ENCODE results near the gene SAPCD2.
A peak's percentile ranks its signal among the peaks of the same experiment; 100 is the strongest.
"Not testable (repeated sequence)": the region's sequence is repeated elsewhere in the genome, so short reads cannot be mapped to it uniquely, and the experiment has no call there.

Gene SAPCD2

DNA sequence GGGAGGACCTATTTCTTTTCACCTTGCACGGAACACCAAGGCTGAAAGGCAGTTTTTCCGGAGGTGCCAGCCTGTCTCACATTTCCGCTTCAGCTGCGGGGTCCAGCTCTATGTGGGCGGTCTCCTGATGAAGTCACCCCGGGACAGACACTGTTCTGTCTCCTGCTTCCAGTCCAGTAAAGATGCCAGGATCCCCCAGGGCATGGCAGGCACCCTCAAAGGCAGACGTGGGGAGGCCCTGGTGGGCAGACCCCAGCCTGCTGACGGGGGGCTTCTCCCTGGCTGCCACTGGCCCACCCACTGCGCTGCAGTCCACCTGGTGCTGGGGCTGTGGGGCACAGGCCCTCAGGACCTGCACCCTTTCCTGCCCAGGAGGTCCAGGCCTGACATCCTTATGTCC is 7.6 kb downstream of the SAPCD2 start:
- DNase-seq: not testable (repeated sequence)

DNA sequence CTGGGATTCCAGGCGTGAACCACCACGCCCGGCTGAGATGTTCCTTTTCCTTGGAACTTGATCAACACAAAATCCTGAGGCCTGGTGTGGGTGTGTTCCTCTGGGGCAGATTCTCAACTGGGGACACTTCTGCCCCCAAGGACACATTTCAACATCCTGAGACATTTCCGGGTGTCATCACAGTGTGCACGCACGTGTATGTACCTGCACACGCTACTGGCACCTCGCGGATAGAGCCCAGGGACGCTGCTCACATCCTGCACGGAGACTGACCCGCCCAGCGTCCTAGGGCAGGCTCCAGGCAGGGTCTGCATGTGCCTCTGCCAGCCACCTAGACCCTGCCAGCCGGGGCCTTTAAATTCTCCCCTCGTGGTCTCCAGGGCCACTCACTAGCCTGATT is 8.0 kb downstream of the SAPCD2 start:
- no peak for DNase-seq

DNA sequence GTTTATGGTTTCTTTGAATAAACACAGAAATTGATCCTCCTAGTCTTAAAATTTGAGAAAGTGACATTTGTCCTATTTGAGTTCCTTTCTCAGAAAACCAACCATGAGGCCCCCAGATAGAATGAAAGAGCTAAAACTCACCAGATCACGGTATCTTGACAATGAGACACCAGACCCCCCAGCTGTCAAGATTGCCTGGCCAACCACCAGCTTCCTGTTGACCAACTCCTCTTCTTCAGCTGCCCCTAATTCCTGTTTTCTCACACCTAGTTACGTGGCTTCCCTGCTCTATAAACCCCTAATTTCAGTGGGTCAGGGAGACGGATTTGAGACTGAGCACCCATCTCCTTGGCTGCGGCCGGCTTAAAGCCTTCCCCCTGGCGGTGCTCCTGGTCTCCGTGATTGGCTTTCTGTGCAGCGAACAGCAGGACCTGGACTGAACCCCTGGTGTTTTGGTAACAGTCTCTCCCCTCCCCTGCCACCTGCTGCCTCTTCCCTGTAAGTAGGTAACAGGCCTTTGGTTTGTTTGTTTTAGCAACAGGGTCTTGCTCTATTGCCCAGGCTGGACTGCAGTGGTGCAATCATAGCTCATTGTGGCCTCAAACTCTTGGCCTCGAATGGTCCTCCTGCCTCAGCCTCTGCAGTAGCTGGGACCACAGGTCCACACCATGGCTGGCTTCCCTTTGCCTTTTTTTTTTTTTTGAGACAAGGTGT is 11.7 kb downstream of the SAPCD2 start:
- DNase-seq: no peak

DNA sequence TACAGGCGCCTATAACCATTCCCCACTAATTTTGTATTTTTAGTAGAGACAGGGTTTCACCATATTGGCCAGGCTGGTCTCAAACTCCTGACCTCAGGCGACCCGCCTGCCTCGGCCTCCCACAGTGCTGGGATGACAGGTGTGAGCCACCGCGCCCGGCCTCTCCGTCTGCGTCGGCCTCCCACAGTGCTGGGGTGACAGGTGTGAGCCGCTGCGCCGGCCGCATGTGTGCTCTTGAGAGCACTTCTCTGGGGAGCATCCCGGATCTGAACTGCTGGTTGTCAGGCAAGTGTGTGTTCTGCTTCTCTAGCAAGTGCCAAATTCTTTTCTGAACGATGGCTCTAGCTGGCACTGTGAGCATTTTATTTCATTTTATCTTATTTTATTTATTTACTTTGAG is 12.8 kb downstream of the SAPCD2 start:
- DNase-seq: no peak

DNA sequence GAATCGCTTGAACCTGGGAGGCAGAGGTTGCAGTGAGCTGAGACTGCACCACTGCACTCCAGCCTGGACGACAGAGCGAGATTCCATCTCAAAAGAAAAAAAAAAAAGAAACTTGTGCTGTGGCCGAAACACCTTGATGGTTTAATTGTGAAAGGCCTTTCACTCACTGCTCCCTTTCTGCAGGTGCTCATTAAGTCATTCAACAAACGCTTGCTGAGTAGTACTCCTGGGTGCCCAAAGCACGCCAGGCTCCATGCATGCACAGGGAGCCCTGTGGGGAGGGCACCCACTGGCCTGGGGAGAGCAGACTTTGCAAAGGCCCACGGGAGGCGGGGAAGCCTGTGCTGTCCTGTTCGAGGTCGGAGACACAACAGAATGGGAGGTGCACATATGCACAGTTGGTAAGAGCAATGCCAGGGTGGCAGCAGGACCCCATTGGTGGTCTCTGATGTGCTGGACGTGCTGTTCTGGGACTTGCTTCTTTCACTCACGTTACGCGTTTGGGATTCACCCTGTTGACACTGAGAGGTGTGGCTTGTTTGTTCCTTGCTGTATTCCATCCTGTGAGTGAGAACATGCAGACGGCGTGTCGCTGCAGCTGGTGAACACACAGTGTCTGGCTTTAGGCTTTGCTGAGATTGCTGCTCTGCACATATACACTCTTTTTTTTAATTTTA is 13.5 kb downstream of the SAPCD2 start:
- no peak for DNase-seq

DNA sequence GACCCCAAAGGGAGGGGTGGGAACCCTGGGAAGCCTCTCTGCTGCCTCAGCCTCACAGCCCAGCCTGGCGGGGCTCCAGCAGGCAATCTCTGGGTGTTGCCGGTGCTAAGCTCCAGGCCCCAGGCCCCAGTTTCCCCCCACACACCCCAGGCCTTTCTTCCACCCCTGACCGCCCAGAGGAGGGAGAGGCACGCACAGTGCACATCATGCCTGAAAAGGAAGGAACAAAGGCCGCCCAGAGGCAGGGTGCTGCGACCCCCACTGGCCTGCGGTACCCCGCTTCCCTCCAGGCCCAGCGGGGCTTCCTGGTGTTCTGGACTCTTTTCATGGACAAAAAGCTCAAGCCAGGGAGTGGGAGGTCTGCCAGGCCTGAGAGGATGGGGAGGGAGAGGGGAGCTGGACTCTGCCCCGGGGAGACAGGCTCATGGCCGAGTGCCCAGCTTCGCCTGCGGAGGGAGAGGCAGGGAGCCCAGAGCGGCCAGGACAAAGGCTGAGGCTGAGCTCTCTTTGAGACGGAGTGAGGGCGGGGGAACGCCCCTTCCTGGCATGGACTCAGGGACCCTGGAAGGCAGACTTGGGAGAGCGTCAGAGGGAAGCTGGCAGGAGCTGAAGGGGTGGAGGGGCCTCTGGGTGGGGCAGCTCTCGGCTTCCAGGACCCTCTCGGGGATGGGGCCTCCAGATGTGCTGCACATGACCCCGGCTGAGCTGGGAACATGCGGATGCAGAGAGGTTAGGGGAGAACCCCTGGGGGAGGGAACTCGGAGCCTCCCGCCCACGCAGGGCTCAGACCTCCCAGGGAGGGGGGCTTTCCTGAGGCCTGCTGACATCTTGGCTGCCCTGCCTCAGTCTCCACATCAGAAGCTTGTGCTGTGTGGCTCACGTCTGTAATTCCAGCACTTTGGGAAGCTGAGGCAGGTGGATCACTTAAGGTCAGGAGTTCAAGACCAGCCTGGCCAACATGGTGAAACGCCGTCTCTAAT is 14.7 kb downstream of the SAPCD2 start:
- no peak for DNase-seq

DNA sequence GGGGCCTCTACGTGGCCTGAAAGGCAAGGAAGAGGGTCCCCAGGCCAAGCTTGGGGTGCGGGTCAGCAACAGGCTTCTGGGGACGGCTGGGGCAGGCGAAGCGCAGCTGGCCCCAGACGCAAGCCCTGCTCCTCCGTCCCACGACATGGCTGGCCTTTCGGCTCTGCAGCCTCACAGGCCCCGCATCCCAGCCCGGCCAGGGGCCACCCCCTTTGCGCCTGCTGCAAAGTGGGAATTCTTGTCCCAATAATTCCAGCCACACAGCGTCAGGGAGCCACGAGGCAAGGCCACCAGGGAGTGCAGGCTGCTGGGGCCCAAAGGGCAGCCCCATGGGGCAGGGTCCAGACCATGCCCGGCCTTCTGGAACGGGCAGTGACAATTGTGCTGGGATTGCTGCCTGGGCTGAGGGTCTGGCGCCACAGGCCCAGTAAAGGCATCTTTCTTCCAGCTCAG is 15.4 kb downstream of the SAPCD2 start:
- DNase-seq: no peak

DNA sequence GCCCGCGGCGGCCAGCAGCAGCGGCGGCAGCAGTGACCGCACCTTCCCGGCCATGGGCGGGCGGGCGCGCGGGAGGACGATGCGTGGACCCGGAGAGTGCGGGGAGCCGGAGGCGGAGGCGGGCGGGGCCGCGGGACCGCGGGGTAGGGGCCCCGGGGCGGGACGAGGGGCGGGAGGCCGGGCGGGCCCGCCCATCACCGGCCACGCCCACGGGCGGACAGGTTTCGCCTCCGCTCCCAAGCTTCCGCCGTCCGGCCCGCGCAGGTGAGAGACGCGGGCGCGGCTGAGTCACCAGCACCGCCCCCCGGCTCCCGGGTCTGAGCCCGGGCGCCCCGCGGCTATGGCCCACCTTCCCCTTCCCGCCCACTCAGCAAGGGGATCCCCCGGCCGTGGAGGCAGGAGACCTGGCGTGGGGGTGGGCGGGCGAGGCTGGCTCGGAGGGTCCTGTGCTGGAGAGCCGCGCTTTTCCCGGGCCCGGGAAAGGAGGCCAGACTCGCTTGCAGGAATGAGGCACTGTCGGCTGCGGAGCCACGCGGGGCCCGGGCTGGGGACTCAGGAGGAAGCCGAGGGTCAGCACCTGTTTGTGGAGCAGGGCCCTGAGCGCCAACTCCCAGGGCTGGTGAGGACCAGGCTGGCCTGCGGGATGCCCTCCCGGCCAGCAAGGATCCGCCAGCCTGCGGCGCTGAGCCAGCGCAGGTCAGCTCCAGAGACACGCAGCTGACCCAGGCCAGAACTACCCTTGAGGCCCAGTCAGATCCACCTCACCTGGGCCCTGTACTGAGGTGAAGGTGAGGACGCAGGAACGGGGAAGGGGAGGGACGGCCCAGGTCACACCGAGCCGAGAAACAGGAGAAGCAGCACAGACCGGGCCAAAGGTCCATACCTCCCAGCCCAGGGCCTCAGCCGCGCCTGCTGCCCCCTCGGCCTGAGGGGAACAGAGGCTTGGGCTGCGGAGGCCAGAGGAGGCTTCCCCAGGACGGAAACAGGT is 16.1 kb downstream of the SAPCD2 start, which contains the start of gene ENTPD2:
Gene ENTPD2, minus strand, starts transcription at position 118 of the 988 bp plus-strand sequence. Its CDS starts 64 bp downstream, at position 54.
- peak in 1 of 2 donors; percentile 60 for DNase-seq

DNA sequence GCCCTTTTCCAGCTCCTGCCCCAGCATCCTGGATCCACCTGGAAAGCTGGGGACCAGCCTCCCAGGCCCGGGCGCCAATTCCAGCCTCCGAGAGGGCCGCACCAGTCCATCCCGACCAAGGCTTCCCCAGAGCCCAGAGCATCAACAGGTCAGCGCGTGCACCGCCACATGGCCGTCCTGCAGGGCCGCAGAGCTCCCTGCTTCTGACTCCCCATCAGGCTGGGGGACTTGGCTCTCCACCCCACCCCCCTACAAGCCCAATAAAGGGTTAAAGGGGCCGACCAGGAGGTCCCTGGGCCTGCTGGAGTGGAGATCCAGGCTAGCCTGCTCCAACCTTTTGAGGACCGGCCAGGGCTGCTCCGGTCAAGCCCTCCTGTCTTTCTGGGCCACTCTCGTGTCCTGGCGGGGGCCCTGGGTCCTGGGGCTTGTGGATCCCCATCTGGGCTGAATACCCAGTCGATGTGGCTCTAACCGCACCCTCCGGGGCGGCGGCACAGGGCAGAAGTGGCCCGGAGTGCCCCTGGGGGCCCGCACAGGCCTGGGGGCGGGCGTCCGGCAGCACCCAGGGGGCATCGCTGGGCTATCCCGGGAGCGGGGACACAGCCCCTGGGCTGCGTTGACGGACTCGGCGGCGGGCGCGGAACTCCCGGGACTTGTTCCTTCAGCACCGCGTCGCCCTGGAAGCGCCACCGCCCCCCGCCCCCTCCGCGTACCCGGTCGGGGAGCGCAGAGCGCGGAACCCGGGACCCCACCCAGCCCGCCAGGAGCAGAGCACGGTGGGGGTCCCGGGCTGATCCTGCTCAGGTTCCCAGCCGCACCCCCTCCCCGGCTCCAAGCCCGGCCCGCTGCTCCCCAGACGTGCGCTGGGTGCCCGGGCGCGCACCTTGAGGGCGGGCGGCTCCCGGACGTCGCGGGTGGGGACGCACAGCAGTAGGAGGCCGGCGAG is 17.1 kb downstream of the SAPCD2 start:
- DNase-seq: no peak

DNA sequence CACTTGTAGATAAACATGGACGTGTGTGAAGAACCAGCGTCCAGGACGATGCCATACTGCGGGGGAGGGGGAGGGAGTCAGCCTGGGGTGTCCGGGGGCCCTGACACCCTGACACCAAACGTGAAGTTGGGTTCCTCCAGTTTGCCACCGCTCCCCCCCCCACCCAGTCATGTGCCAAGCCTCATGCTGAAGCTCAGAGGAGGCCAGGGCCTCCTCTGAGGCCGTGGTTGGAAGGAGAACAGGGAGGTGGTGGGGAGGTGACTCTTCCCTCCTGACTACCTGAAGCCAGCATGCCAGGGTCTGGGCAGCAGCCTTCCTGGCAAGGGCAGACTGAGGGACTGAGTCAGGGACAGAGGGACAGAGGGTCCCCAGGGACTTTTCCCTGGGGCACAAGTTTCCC is 18.1 kb downstream of the SAPCD2 start:
- DNase-seq: no peak

DNA sequence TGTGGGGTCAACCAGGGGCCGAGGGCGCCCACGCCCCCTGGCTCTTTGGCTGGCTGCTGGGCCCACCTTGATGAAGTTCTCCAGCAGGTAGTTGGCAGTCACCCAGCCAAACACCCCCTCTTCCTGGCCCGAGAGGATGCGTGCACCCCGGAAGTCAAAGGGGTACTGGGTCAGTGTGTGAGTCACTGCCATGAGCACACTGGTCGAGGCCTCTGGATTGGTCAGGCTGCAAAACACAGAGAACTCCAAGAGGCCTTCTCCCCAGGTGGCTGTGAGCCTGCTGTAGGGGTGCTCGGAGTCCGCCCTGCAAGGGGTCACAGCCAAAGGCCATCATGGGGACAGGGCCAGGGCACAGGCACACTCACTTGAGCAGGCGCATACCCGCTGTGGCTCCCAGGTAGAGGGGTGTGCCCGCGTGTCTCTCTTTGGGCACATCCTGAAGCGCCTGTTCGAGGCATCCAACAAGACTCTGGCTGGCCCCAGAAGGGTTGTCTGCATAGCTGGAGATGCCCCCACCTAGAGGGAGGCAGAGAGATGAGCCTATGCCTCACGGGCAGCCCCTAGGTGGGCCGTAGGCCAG is 19.1 kb downstream of the SAPCD2 start:
- no peak for DNase-seq

DNA sequence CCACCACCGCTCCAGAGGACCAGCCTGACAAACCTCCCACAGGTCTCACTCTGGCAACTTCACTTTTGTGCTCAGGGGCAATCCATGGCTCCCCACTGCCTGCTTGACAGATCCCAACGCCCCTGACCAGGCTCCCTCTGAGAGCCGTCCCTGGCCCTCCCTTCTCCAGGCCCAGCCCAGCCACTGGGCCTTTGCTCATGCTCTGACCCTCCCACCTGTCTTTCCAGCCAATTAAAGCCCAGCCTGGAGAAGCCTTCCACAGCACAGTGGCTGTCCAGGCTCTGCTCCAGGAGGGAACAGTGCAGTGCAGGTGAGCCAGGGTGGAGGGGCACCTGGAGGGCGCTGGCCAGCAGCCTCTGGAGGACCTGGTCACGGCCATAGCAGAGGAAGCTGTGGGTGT is 19.8 kb downstream of the SAPCD2 start:
- no peak for DNase-seq

DNA sequence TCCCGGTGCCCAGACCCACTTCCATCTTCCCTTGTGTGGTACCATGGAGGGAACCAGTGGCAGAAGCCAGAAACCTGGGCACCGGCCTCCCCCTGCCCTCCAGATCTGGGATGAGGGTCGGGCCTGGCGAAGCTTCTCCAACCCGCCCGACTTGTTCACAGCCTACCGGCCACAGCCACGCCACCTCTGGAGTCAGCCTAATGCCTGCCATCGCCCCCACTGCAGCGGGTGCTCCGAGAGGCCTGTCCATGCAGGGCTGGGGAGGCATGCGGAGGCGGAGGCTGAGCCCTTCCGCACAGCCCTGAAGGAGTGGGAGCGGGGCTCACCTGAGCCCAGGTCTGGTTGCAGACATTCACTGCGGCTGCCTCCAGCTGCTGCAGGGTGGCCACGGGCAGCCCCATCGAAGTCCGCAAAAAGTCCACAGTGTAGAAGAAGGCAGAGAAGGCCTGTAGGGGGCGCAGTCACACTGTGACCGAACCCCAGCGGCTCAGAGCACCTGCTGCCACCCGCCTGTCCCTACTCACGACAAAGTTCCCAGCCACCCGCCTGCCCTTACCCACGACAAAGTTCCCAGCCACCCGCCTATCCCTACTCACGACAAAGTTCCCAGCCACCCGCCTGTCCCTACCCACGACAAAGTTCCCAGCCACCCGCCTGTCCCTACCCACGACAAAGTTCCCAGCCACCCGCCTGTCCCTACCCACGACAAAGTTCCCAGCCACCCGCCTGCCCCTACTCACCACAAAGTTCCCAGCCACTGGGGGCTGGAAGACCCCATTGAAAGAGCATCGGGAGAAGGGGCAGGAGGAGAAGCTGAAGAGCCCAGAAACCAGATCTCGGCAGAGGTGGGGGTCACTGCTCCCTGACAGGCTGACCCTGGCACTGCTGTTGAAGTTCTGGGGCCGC is 20.6 kb downstream of the SAPCD2 start:
- DNase-seq: peak; percentile 34 to 66

DNA sequence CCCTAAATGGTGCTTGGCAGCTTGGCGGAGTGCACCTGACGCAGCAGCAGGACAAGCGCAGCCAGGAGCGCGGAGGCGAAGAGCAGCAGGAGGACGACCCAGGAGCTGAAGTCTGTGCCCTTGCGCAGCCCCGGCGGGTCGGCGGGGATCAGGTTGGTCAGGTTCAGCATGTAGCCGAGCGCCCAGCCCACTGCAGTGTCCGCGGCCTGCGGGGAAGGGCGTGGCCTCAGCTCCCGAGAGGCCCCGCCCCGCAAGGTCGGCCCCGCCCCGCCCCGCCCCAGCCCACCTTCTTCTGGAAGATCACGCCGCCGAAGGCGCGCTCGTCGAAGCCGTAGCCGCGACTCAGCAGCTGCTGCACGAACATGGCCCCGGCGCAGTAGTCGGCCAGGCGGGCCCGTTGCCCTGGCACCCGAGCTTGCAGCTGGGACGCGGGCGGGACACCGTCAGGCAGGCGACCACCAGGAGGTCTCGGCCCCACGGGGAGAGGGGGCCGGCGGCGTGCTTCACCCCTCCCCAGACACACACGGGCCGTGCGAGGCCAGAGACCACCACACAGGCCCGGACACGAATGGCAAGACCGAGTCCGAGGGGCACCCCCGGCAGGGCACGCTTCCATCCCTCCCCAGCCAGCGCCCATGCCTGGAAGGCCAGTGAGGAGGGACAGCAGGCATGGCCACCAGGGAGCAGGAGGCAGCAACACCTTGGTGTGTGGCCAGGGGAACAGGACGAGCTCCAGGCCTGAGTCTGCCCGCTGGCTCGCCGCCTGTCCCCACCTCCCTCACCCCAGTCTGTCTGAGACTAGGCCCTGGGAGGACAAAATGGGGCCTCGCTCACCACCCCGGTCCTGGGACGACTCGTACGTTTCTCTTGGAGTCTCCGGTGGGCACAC is 21.5 kb downstream of the SAPCD2 start:
- DNase-seq: no peak

DNA sequence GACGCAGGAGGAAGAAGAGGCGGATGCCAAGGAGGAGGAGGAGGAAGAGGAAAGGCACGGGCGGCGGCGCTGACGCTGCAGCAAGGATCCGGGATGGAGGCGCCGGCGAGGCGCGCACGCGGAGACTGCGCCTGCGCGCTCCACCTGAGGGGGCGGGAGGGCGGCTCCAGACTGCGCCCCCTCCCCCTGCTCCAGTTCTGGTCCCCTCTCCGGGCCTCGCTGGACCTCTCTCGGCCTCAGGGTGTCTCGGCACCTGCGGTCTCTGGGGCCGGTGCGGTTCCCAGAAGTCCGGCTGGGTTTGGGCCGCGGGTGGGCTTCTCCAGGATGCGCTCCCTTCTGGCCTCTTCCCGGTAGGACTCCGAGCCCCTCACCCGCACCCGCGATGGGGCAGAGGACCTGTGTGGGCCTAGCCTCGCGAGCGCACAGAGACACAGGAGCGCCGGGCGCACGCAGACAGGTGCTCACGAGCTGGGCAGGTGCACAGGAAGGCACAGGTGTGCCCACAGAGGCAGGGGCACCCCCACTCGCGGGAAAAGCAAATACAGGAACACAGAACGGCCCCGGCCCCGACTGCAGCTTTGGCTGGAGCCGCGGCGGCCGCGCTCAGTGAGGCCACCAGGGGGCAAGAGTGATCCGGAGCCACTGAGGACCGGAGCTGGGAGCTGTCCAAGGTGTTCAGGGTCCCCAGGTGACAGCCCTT is 24.1 kb downstream of the SAPCD2 start, which contains the start of gene NPDC1:
Gene NPDC1, minus strand, starts transcription at position 90 of the 700 bp plus-strand sequence. CDS start 188 bp downstream, outside the sequence.
- DNase-seq: peak; percentile 78 to 86

DNA sequence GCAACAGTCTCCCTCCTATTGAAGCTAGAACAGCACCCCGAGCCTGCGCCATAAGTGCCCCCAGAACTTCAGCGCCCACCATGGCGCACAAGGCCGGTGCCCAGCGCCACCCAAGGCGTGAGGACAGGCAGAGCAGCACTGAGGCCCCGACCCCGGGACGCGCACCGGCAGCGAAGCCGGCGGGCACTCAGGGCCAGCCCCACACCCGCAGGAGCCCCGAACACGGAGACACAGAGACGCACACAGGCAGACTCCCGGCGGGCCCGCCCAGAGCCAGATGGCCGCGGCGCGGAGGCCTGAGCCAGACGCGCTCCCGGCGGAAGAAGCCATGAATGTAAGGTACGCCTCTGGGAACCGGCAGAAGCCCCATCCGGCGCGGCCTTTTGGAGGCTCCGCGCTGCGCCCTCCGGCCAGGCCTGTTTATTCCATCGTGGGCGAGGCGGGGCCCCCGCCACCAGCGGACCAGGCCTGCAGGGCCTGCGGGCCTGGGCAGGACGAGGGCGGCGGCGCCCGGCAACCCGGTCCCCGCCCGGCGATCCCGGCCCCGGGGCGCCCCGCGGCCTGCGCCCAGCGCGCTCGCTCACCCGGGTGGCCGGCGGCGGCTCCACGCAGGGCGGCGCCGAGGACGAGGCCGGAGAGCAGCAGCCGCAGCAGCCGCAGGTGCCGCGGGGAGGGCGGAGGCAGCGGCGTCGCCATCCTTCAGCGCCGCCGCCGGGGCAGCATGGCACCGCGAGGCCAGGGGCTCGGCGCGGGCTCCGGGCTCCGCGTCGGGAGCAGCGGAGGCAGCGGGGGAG is 24.9 kb downstream of the SAPCD2 start:
- peak in 1 of 2 donors; percentile 35 for DNase-seq

All from CD4-positive, alpha-beta T cell treated with Interferon alpha-2 for 1 hour (primary cell).